HG02973 (cell line): ENCODE data around the gene RIT1.

Experiments
- ATAC-seq: cut with Tn5 transposase; IDR thresholded peaks from one replicate; pipeline ENCODE4 v1.9.1; 2021; ENCODE audit warnings: moderate library complexity; ENCODE audit not compliant: unreplicated experiment

The RIT1 gene

DNA sequence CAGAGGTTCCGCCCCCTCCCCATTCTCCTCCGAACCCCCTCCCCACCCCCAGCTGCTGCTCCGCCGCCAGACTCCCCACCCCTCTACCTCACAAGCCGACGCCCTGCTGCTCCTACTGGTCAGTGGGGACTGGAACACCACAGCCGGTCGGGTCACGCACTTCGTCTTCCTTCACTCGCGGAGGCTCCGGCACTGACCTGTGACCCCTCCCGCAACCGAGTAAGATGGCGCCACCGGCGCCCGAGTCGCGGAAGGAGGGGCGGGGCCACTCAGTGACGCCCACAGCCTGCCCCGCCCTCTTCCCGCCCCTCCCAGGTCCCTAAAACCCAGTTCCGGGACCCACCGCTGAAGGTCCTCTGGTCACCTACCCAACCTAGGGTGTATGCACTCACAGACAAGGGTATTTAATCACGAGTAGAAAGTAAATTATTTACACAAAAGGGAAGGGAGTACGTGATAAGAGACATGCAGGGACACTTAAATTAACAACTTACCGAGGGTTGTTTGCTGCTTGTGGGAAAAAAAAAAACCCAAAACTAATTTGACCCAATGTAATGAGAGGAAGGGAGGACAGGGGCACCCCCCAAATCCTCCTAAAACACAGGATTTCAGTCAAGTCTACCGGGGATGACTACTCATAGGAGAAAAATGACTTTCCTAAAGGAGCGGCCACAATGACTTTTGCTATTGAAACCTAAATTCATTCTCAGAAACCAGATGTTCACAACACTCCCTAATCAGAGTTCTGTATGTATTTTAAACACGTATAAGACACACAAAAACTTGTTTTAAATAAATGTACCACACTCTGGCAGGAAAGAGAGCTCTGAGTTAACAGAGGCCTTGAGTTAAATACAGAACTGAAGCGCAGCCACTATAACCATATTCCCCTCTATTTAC, at the start of gene RIT1:
TSS of gene RIT1 (minus strand) at position 194 of the 900 bp plus-strand sequence. CDS start 588 bp downstream, outside the sequence.
- ATAC-seq: peak; percentile 72

DNA sequence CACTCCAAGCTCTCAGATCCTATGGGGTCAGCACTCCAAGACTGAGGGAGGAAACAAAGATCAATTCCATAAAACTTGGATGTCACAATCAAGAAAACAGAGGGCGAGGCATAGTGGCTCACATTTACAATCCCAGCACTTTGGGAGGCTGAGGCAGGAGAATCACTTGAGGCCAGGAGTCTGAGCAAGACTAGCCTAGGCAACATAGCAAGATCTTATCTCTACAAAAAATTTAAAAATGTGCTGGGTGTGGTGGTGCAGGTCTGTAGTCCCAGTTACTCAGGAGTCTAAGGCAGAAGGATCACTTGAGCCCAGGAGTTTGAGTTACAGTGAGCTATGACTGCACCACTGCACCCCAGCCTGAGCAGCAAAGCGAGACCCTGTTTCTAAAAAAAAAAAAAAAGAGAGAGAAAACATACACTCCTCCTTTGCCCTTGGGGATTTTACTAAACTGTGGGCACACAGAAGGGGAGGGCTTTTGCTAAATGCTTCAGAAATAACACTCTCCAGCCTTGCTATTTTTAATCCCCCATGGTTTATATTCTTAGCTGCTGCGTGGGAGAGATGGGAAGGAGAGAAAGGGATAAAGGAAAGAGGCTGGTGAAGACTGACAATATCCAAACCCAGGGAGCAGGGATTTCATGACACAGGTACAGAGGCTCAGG, 49.1 kb upstream of the RIT1 start:
- no peak for ATAC-seq

DNA sequence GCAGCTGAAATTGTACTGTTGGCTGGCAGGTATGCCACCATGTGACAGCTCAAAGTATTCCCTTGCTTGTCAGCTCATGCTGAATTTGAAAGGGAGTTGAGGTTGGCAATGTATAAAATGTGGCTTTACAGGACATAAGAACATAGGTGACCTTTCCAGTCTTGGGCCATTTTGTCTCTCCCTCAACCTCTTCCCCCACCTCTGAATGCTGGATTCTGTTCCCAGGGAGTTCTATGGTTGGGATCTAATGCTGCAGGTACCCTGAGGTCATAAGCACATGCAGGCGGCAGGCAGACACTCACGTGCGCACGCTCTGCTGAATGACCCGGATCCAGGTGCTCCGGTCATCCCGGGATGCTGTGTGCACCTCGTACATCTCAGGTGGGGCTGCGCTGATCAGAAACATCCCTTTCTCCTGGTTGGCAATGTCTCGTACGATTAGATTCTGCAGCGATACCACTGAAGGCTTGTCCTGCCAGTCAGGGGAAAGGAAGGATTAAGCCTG, 46.3 kb upstream of the RIT1 start:
- ATAC-seq: no peak

DNA sequence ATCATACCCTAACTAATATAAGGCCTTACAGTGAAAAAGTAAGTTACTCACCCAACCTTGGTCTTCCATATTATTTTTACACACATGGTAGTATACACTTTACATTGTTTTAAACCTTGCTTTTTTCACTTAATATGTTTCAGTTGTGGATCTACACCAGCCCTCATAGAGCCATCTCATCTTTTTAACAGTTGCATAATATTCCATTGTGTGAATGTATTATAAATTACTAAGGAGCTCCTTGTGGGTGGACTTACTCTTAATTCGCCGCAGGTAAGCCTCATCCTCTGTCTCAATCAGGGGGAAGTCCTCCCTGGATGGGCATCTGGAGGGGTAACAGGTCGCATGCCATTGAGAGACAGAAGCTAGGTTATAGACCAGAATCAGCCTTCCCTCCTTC, 43.5 kb upstream of the RIT1 start:
- ATAC-seq: no peak

GRCh38 chr1:155952505-155952890, 41.3 kb upstream of the RIT1 start:
- ATAC-seq: no peak

- ATAC-seq: no peak
Observed at GRCh38 chr1:155951753-155952504, 40.8 kb upstream of the RIT1 start.

DNA sequence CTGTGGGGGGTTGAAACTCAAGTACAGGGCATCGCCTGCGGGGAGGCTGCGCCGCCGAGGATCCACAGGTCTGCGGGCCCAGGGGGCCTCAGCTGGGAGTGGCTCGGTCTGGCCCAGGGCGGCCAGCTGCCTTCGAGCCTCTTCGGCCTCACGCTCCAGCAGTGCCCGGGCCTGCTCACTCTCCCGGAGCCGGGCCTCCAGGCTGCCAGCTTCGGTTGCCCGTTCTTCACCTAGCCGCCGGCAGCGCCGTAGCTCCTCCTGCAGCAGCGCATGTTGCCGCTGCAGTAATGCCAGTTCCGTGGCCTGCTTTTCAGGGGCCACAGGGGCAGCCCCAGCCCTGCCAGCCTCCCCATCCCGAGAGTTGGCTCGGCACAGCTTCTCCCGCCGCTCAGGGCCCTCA, 39.7 kb upstream of the RIT1 start:
- no peak for ATAC-seq

- ATAC-seq: no peak
Observed at GRCh38 chr1:155947741-155948140, 36.6 kb upstream of the RIT1 start.

- no peak for ATAC-seq
Observed at GRCh38 chr1:155947292-155947691, 36.1 kb upstream of the RIT1 start.

DNA sequence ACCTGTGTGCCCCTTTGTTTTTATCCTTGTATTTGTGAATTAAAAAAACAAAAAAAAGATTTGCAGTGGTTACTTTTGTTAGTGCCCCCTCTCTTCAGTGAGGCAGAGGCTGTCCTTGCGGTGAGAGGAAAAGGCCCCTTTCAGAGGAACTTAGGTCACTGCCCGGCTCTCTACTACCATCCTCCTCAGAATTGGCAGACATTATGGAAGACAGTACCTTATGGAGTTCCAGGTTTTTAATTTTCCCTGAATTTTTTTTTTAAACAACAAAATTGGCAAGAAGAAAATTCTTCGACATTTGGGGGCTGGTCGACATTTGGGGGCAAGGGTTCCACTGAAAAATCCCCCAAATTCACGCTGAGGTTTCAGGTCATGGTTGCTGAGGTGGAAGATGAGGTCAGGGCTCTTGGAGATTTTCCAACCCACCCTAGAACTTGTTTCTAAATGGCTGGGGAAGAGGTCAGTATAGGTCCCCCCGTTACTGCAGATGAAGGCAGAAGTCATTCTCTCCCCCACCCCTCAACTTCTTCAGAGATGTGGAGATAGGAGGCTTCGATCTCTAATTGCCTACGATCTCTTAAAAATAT, 35.6 kb upstream of the RIT1 start:
- ATAC-seq: no peak

DNA sequence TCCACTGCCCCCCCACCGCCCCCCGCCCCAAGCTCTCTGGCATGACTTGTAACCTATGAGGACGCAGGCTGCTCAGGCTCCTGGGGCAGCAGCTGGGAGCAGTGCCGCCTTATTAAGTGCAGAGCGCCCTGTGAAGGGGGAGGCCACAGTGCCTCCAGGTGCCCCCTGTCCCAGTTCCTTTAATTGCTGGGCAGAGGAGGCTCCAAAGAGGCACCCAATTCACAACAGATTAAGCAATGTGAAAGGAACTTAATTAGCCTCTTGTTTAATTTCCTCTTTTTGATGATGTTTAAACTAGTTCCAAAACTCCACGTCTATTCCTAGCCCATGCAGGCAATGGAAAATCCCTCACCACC, 33.3 kb upstream of the RIT1 start:
- no peak for ATAC-seq

- no peak for ATAC-seq
Observed at GRCh38 chr1:155942578-155943141, 31.5 kb upstream of the RIT1 start.

DNA sequence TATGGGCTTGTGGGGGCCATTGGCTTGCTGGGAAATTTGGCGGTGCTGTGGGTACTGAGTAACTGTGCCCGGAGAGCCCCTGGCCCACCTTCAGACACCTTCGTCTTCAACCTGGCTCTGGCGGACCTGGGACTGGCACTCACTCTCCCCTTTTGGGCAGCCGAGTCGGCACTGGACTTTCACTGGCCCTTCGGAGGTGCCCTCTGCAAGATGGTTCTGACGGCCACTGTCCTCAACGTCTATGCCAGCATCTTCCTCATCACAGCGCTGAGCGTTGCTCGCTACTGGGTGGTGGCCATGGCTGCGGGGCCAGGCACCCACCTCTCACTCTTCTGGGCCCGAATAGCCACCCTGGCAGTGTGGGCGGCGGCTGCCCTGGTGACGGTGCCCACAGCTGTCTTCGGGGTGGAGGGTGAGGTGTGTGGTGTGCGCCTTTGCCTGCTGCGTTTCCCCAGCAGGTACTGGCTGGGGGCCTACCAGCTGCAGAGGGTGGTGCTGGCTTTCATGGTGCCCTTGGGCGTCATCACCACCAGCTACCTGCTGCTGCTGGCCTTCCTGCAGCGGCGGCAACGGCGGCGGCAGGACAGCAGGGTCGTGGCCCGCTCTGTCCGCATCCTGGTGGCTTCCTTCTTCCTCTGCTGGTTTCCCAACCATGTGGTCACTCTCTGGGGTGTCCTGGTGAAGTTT, 30.8 kb upstream of the RIT1 start:
- ATAC-seq: no peak

- ATAC-seq: no peak
Observed at GRCh38 chr1:155940993-155941844, 30.1 kb upstream of the RIT1 start, which contains the start of gene RXFP4. RXFP4 (plus strand) TSS chr1:155941638; CDS start chr1:155941710, 72 bp downstream.

- ATAC-seq: no peak
Observed at GRCh38 chr1:155940482-155940992, 29.4 kb upstream of the RIT1 start.

- no peak for ATAC-seq
Observed at GRCh38 chr1:155938220-155938627, 27.1 kb upstream of the RIT1 start.

DNA sequence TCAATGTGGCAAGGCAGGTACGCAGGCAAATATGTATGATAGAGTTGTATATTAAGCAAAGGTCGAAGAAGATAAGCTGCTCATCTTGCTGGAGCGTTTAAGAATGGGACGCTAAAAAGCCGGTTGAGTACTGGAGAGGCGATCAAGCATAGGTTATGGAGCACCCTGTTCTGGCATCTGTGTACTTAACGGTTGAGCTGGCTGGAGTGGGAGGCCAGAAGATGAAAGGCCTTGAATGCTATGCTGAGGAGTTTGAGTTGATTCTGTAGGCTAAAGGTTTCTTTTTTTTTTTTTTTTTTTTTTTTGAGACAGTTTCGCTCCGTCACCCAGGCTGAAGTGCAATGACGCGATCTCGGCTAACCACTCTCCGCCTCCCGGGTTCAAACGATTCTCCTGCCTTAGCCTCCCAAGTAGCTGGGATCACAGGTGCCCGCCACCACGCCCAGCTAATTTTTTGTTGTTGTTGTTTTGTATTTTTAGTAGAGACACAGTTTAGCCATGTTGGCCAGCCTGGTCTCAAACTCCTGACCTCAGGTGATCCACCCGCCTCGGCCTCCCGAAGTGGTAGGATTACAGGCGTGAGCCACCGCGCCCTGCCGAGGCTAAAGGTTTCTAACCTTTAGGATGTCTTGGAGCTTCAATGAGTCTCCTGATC, 23.9 kb upstream of the RIT1 start:
- ATAC-seq: no peak
